Liver (tissue), 9 donors: Measurements from ENCODE around the gene UROC1. TPM values are rescaled to one million over a fixed set of nuclear protein-coding genes. Genes with fewer than 3 reads are reported as not detected.

Source experiments
- DNase-seq: peaks from one replicate; pipeline ENCODE4 v3.0.0-alpha.2; 2017; ENCODE audit warnings: low spot score
- H3K27ac ChIP-seq, 2 donors: one replicate each; pipeline ENCODE4 v1.7.0; 2013; ENCODE audit warnings: inconsistent platforms in 2 of 2, low read length in 2 of 2, control low read depth in 1 of 2, low read depth in 1 of 2, mild to moderate bottlenecking in 1 of 2
- H3K27me3 ChIP-seq, 4 donors: one replicate each; pipeline versions ENCODE4 v1.6.1 to v1.7.0; 2013; ENCODE audit warnings: low read length in 3 of 4, inconsistent platforms in 1 of 4, mild to moderate bottlenecking in 1 of 4, moderate library complexity in 1 of 4; ENCODE audit not compliant: control insufficient read depth in 4 of 4, insufficient read depth in 4 of 4
- H3K36me3 ChIP-seq, 4 donors: one replicate each; pipeline versions ENCODE4 v1.6.1 to v1.7.0; 2013; ENCODE audit warnings: low read length in 3 of 4, mild to moderate bottlenecking in 3 of 4, low read depth in 1 of 4, moderate library complexity in 1 of 4; ENCODE audit not compliant: control insufficient read depth in 4 of 4, insufficient read depth in 3 of 4
- H3K4me1 ChIP-seq, 4 donors: one replicate each; pipeline versions ENCODE4 v1.6.1 to v1.7.0; 2013; ENCODE audit warnings: low read length in 3 of 4, mild to moderate bottlenecking in 3 of 4, moderate library complexity in 1 of 4; ENCODE audit not compliant: control insufficient read depth in 4 of 4, insufficient read depth in 4 of 4
- H3K4me3 ChIP-seq, 3 donors: one replicate each; pipeline versions ENCODE4 v1.6.1 to v1.7.0; 2013; ENCODE audit warnings: low read length in 3 of 3, control low read depth in 1 of 3, low read depth in 1 of 3, mild to moderate bottlenecking in 1 of 3
- H3K9ac ChIP-seq, 2 donors: one replicate each; pipeline ENCODE4 v1.7.0; 2013; ENCODE audit warnings: low read length in 2 of 2, mild to moderate bottlenecking in 2 of 2, moderate library complexity in 2 of 2, control low read depth in 1 of 2, low read depth in 1 of 2
- H3K9me3 ChIP-seq, 4 donors: one replicate each; pipeline versions ENCODE4 v1.6.1 to v1.7.0; 2013; ENCODE audit warnings: low read length in 3 of 4; ENCODE audit not compliant: control insufficient read depth in 4 of 4
- ATF3 ChIP-seq: IDR thresholded peaks from 2 replicates; pipeline ENCODE4 v1.6.1; 2016; ENCODE audit warnings: antibody characterized with exemption
- CTCF ChIP-seq: fragments of 150-350 bp; IDR thresholded peaks from 2 replicates; pipeline ENCODE4 v1.5.1; 2017; ENCODE audit warnings: improper control_type of control experiment, low read depth, low read length; ENCODE audit not compliant: missing input control
- EGR1 ChIP-seq, 2 donors: IDR thresholded peaks; 2 replicates each; pipeline ENCODE4 v1.6.1; 2016 to 2018; ENCODE audit warnings: antibody characterized with exemption in 2 of 2, low read depth in 2 of 2
- FOXA1 ChIP-seq: IDR thresholded peaks from 2 replicates; pipeline ENCODE4 v1.6.1; 2016; ENCODE audit warnings: antibody characterized with exemption
- FOXA2 ChIP-seq: IDR thresholded peaks from 2 replicates; pipeline ENCODE4 v1.6.1; 2016; ENCODE audit warnings: antibody characterized with exemption
- GABPA ChIP-seq, 2 donors: IDR thresholded peaks in 1 of 2; conservative IDR thresholded peaks in 1 of 2; 2 replicates each; pipeline ENCODE4 v1.6.1; 2016; ENCODE audit warnings: antibody characterized with exemption in 2 of 2, mild to moderate bottlenecking in 1 of 2, moderate library complexity in 1 of 2
- HNF4A ChIP-seq, 2 donors: conservative IDR thresholded peaks; 2 replicates each; pipeline ENCODE4 v1.6.1; 2016; ENCODE audit warnings: antibody characterized with exemption in 2 of 2, mild to moderate bottlenecking in 2 of 2
- HNF4G ChIP-seq: IDR thresholded peaks from 2 replicates; pipeline ENCODE4 v1.6.1; 2016; ENCODE audit warnings: antibody characterized with exemption
- JUND ChIP-seq, 2 donors: IDR thresholded peaks; 2 replicates each; pipeline ENCODE4 v1.6.1; 2016; ENCODE audit warnings: antibody characterized with exemption in 2 of 2
- MAX ChIP-seq: IDR thresholded peaks from 2 replicates; pipeline ENCODE4 v1.6.1; 2016; ENCODE audit warnings: antibody characterized with exemption
- NR2F2 ChIP-seq: IDR thresholded peaks from 2 replicates; pipeline ENCODE4 v1.6.1; 2016; ENCODE audit warnings: antibody characterized with exemption
- RAD21 ChIP-seq, 2 donors: IDR thresholded peaks; 2 replicates each; pipeline ENCODE4 v1.6.1; 2016; ENCODE audit warnings: antibody characterized with exemption in 2 of 2, mild to moderate bottlenecking in 2 of 2
- REST ChIP-seq: IDR thresholded peaks from 2 replicates; pipeline ENCODE4 v1.6.1; 2016; ENCODE audit warnings: antibody characterized with exemption, mild to moderate bottlenecking
- RXRA ChIP-seq, 2 donors: IDR thresholded peaks; 2 replicates each; pipeline ENCODE4 v1.6.1; 2017 to 2018; ENCODE audit warnings: antibody characterized with exemption in 2 of 2, mild to moderate bottlenecking in 1 of 2
- SP1 ChIP-seq: IDR thresholded peaks from 2 replicates; pipeline ENCODE4 v1.6.1; 2018; ENCODE audit warnings: antibody characterized with exemption, mild to moderate bottlenecking
- TAF1 ChIP-seq: conservative IDR thresholded peaks from 2 replicates; pipeline ENCODE4 v1.6.1; 2016; ENCODE audit warnings: antibody characterized with exemption, mild to moderate bottlenecking
- YY1 ChIP-seq: IDR thresholded peaks from 2 replicates; pipeline ENCODE4 v1.6.1; 2016; ENCODE audit warnings: antibody characterized with exemption, mild to moderate bottlenecking
- ZBTB33 ChIP-seq: IDR thresholded peaks from 2 replicates; pipeline ENCODE4 v1.6.1; 2016; ENCODE audit warnings: antibody characterized with exemption
- WGBS: extraction: QIAGEN DNeasy Blood & Tissue Kit; methylation state at CpG from one replicate; pipeline ENCODE4 v1.1.7; 2013; 5-methylcytosine and 5-hydroxymethylcytosine counted together
- polyA plus RNA-seq, 2 donors: library from polyadenylated mRNA; stranded (reverse) in 1 of 2; unstranded in 1 of 2; fragments of 200-250 nt in 1 of 2; fragments of >200 nt in 1 of 2; fragmentation: Nextera tagmentation in 1 of 2; extraction: Ambion mirVana in 1 of 2; gene quantifications; one replicate each; pipeline versions ENCODE4 v1.2.1 to v1.2.3, GENCODE V29; 2013 to 2015
- total RNA-seq, 2 donors: library from RNA; depleted of rRNA; stranded (reverse); fragments of >200 nt; gene quantifications; one replicate each; pipeline ENCODE4 v1.2.3, GENCODE V29; 2014
- donor health status: healthy.
- donor health status: healthy.
- donor health status: healthy.
- donor health status: healthy.
- donor health status: healthy.

UROC1 gene
- total and polyA plus RNA-seq, 4 donors: 5.9 to 28.4 (median 18.2) TPM

GRCh38 chr3:126546013-126546412, 28.4 kb upstream of the UROC1 start:
- TF ChIP-seq FOXA1 (no peak), REST (no peak), MAX (no peak), NR2F2 (no peak), ATF3 (no peak), FOXA2 (no peak), RAD21 (IDR thresholded peaks at IDR 0.05) (no peak), GABPA (IDR thresholded peaks at IDR 0.05 in 1 of 2, conservative IDR thresholded peaks at IDR 0.05 in 1 of 2) (no peak), EGR1 (IDR thresholded peaks at IDR 0.05; ENCODE audit: low read depth in 2 of 2) (no peak), HNF4G (no peak), JUND (IDR thresholded peaks at IDR 0.05) (no peak), SP1 (no peak), HNF4A (conservative IDR thresholded peaks at IDR 0.05) (no peak), RXRA (IDR thresholded peaks at IDR 0.05) (no peak), CTCF (no peak), ZBTB33 (no peak), YY1 (no peak)
- no peak for DNase-seq
- no peaks in the 10 kb centered on the region for H3K9me3 ChIP-seq
- H3K27me3 ChIP-seq: no peaks in the 10 kb centered on the region
- 93% methylated on average over 6 of the region's 6 CpGs for WGBS
- H3K9ac ChIP-seq: no peak overlapping the region
- no peak overlapping the region for H3K4me3 ChIP-seq
- H3K4me1 ChIP-seq: no peaks in the 10 kb centered on the region
- H3K27ac ChIP-seq: no peak overlapping the region
- H3K36me3 ChIP-seq: peaks cover 0 to 6% (median 0%) of the 10 kb centered on the region in 4 donors

- Histone ChIP-seq H3K9ac (no peak overlapping the region), H3K9me3 (no peaks in the 10 kb centered on the region), H3K4me3 (no peak overlapping the region), H3K36me3 (peaks cover 0 to 6% (median 0%) of the 10 kb centered on the region in 4 donors), H3K4me1 (peaks cover 0 to under 1% (median 0%) of the 10 kb centered on the region in 4 donors), H3K27me3 (no peaks in the 10 kb centered on the region), H3K27ac (no peak overlapping the region)
- TF ChIP-seq RAD21 (IDR thresholded peaks at IDR 0.05) (no peak), NR2F2 (no peak), YY1 (no peak), JUND (IDR thresholded peaks at IDR 0.05) (no peak), EGR1 (IDR thresholded peaks at IDR 0.05; ENCODE audit: low read depth in 2 of 2) (no peak), HNF4G (no peak), FOXA2 (no peak), FOXA1 (no peak), TAF1 (no peak), MAX (no peak)
- no peak for DNase-seq
- WGBS: 85% methylated on average over 5 of the region's 5 CpGs
These were observed 28.0 kb upstream of the UROC1 start for GRCh38 chr3:126545544-126545943.
